Skin epidermis (tissue), 12 donors: Measurements from ENCODE around the gene SLC7A8.

Experiments
- H3K27ac ChIP-seq, 21 experiments: fragments of 200-600 bp; sonication (generic) in 11 of 21; one replicate each; pipeline ENCODE4 v1.5.0; 2020; ENCODE audit warnings: mild to moderate bottlenecking in 3 of 21, inconsistent platforms in 2 of 21, moderate library complexity in 2 of 21
- H3K4me3 ChIP-seq, 7 experiments: fragments of 200-600 bp; sonication (generic) in 2 of 7; one replicate each; pipeline ENCODE4 v1.5.0; 2020; ENCODE audit warnings: inconsistent platforms in 2 of 7, mild to moderate bottlenecking in 2 of 7, moderate library complexity in 1 of 7

The SLC7A8 gene

DNA sequence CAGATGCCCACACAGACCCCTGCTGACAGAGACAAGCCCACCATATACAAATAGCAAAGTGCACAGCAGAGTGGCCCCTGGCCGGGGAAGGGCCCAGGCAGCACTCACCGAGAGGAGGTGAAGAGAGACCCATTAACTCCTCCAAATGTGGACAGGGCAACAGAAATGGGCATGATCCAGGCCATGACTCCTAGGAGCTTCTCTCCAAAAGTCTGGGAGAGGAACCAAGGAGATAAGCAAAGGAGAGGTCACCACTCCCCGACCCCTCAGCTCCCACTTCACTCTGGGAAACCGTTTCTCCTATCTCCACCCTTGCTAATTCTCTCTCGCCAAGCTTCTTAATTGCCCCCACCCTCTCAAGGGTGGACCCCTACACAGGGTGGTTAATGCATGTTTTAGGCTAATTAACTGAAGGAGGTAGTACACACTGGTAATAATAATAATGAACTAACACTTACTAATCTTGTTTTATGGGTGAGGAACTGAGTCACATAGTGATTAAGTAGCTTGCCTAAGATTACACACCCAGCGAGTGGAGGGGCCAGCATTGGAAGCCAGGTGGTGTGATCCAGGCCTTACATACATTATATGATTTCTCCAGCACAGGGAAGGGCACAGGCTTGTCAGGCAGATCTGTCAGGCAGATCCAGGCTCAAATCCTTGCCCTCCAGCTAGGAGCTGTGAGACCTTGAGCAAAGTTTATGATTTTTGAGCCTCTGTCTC lies 45.5 kb downstream of the SLC7A8 start:
- no peak overlapping the region for H3K4me3 ChIP-seq
- peak overlapping the region in 12 of 21 experiments; percentile 16 to 79 (median 49) for H3K27ac ChIP-seq

- Histone ChIP-seq H3K4me3 (no peak overlapping the region), H3K27ac (peak overlapping the region in 9 of 21 experiments; percentile 16 to 79 (median 54))
These were observed 46.2 kb downstream of the SLC7A8 start for GRCh38 chr14:23137192-23137812.

- Histone ChIP-seq H3K27ac (peak overlapping the region in 1 of 21 experiments; percentile 79), H3K4me3 (no peak overlapping the region)
These were observed 46.8 kb downstream of the SLC7A8 start for GRCh38 chr14:23136566-23137133.

GRCh38 chr14:23132970-23133369 lies 50.5 kb downstream of the SLC7A8 start:
- no peak overlapping the region for H3K27ac ChIP-seq

DNA sequence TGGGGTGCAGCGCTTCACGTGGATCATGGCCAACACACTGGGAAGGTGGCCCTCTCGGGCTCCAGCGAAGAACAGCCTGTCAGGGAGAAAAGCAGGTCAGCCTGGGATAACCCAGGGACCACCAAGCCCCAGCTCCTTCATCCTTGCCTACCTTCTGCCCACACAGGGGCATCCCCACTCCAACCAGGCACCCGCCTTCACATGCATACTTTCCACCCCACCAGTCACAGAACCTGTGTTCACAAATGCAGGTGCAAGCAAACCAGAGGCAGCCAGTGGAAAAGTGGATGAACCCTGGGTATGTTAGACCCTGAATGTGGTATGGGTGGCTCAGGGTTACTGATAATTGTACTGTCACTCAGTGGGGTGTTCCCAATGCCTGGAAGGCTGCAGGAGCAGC lies 52.0 kb downstream of the SLC7A8 start:
- no peak overlapping the region for H3K27ac ChIP-seq
- H3K4me3 ChIP-seq, result no peak overlapping the region

More at GRCh38 chr14:23132970-23133369, 50.5 kb downstream of the SLC7A8 start:
- no peak overlapping the region for H3K4me3 ChIP-seq

DNA sequence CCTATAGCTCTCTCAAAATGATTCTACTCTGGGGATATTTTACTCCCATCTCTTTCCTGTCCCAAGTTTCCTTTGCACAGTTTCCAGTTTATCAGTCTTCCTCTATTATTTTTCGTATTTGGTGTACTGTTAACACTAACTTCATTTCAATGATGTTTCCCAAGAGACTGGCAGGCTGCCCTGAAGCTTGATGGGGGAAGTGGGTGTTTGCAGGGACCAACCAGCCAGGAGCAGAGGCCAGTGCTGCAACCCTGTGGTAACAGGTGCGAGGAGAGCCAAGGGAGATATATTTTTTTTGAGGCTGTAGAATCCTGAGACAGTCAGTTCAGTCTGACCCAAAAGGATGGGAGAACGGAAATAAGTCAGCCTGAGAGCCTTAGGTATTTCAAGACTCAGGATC lies 52.6 kb downstream of the SLC7A8 start:
- no peak overlapping the region for H3K4me3 ChIP-seq
- no peak overlapping the region for H3K27ac ChIP-seq

DNA sequence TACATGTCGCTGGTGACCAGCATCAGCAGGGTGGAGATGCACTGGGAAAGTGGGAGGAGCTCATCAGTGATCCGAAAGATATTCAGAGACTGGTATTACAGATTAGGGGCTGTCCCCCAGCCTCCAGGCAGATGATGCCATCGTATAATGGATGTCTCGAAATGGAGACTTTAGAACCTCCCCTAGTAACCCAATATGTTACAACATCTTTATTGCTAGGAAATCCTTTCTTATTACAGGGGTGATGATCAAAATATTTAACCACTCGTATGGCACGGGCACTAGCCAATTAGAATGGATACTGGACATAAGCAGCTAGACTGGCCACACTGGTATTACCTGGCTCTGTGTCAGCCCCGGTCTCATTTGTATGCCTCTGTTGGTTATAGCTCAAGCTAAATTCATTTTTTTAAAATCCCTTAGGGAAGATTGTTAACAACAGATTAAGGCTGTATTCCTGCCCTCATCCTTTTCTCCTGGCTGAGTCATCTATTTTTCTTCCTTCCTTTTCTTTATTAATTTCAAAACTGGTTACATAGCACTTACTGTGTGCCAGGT lies 53.6 kb downstream of the SLC7A8 start:
- peak overlapping the region in 1 of 21 experiments; percentile 8 for H3K27ac ChIP-seq
- no peak overlapping the region for H3K4me3 ChIP-seq

GRCh38 chr14:23128969-23129758 lies 54.3 kb downstream of the SLC7A8 start:
- no peak overlapping the region for H3K27ac ChIP-seq
- no peak overlapping the region for H3K4me3 ChIP-seq

DNA sequence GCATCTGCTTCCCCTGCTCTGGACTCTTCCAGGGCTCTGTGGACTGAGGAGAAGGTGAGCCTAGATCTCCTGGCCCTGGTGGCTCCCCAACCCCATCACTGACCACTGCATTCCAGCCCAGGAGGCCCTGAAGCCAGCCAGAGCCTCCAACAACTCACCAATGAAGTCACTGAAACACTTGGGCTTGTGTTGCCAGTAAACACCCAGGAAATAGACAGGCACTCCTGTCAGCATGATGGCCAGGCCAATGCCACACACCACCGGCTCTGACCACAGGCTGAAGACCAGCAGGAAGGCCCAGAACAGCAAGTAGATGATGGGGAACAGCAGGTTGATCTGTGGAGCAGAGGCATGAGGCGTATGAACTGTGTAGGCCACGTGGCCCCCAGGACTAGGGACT lies 55.6 kb downstream of the SLC7A8 start:
- Histone ChIP-seq H3K27ac (peak overlapping the region in 1 of 21 experiments; percentile 16), H3K4me3 (no peak overlapping the region)

DNA sequence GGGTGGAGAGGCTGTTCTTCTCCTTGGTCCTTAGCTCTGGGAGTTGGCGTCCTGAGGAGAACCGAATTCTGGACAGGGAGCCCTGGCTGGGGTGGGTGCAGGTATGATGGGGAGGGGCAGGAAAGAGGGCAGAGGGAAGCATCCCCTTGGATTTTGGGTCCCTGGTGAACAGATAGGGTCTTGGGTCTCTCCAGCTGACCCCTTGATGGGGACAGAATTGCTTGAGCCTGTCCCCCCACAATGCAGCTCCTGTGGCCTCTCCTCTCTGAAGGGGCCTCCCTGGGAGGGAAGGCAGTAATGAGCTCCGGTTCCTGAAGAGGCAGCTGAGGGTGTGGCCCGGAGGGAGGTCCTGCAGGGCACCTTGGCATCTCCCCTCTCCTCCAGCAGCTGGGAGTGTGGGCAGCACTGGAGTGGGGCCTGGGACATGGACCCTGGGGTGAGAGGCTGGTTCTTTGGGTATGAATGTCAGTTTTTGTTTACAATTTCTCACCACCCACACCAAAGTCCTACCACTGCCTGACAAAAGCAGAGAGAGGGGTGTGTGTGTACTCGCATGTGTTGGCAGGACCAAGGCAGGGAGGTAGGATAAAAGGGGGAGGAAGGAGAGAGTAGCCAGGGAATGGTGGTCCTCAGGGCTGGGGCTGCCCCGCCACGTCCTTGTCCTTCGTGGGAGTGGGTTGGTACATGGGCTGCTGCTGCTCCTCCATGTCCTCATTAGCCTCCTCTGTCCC lies 56.7 kb downstream of the SLC7A8 start:
- Histone ChIP-seq H3K4me3 (no peak overlapping the region), H3K27ac (no peak overlapping the region)

- H3K27ac ChIP-seq, result peak overlapping the region in 2 of 21 experiments; percentile 21 to 63
These were observed 57.4 kb downstream of the SLC7A8 start for GRCh38 chr14:23125933-23126524.

DNA sequence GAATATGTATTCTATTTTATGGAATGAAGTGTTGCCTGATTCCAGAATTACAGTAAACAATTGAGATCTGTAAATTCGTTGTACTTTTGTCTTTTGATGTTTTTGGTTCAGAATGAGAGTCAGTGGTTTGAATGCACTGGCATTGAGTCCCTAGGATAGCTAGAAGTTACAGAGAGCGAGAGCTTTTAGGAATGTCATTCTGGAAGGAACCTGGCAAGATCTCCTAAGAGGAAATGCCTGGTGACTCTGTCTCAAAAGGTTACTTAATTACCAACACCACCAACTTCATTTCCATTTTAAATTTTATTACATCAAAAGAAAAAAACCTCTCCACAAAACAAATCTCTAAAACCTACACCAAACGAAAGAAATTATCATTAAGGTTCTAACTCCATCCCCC lies 58.4 kb downstream of the SLC7A8 start:
- Histone ChIP-seq H3K4me3 (no peak overlapping the region), H3K27ac (peak overlapping the region in 3 of 21 experiments; percentile 13 to 63 (median 14))

More at GRCh38 chr14:23125933-23126524, 57.4 kb downstream of the SLC7A8 start:
- no peak overlapping the region for H3K4me3 ChIP-seq

DNA sequence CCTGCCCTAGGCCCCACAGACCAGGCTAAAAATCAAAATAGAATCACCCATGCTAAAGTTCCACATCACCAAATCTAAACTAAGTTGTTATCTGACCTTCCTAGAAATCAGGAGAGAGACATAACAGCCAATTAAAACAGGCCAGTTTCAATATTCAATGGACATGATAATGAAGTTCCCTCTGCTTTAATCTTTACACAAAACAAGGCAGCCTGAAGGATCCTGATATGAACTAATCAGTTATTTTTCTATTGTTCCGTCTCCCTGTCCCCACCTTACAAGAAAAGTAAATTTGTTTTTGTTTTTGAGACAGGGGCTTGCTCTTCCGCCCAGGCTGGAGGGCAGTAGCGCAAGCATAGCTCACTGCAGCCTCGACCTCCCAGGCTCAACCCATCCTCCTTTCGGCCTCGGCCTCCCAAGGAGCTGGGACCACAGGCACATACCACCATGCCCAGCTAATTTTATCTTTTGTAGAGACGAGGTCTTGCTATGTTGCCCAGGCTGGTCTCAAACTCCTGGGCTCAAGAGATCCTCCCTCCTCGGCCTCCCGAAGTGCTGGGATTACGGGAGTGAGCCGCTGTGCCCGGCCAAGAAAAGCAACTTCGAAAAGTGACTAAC lies 59.0 kb downstream of the SLC7A8 start:
- Histone ChIP-seq H3K27ac (peak overlapping the region in 4 of 21 experiments; percentile 13 to 72 (median 30)), H3K4me3 (no peak overlapping the region)

DNA sequence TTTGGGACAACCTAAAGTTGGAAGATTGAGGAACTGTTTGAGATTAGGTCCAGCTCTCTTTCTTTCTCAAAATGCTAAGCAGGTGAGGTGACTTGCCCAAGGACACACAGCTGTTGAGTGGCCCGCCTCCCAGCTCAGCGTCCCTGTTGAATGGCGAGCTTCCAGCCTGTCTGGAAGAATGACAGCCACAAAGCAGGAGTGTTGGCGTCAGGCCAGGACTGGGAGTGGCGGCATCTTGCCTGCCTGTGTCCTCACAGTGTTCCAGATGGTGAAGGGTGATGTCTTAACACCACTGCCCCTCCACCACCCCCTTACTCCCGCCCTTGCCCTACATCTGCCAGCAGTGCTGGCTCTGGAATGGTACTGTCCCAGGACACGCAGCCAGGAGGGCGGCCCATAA lies 60.0 kb downstream of the SLC7A8 start:
- Histone ChIP-seq H3K4me3 (no peak overlapping the region), H3K27ac (peak overlapping the region in 4 of 21 experiments; percentile 32 to 72 (median 36))

- no peak overlapping the region for H3K4me3 ChIP-seq
- peak overlapping the region in 3 of 21 experiments; percentile 38 to 60 (median 42) for H3K27ac ChIP-seq
These were observed 61.4 kb downstream of the SLC7A8 start for GRCh38 chr14:23122086-23122485.

- no peak overlapping the region for H3K4me3 ChIP-seq
- H3K27ac ChIP-seq, result peak overlapping the region in 11 of 21 experiments; percentile 1 to 74 (median 38)
These were observed 62.1 kb downstream of the SLC7A8 start for GRCh38 chr14:23121361-23121771.

DNA sequence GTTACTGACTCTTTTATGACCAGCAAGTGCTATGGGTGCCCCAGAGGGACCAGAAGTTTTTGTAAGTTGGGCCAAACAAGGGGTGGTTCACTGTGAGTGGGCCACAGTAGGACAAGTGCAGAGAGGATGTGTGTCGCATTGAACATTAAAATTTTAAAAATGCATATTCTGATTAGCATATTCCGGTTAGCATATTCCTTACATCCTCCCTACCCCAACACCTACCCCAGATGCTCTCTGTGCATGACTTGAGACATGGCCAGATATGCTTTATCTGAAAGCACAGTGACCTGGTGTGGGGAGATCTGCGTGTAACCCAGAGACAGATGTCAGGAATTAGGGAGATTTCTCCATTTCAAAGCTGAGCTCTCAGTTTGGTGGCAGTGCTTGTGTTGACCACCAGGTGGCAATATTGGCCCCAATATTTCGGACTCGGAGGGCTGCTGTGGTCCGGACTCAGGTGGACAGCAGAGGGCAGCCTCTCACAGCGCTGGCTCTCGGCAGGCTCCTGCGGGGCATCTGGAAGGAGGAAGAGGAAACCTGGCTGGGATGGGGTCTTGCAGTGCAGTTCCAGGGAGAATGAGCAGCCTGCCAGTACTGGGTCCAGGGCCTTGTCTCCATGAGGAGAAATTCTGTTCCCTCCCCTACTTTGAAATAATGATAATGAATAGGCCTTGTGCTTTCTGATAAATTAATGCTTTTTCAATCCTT lies 62.8 kb downstream of the SLC7A8 start:
- Histone ChIP-seq H3K27ac (peak overlapping the region in 9 of 21 experiments; percentile 14 to 85 (median 71)), H3K4me3 (no peak overlapping the region)
